Stimulated activated CD8-positive, alpha-beta memory T cell treated with anti-CD3 and anti-CD28 coated beads, Interleukin-4, amount 100 ng/mL, for 24 hours (primary cell): ENCODE results near the gene SNRPD3.

Experiments
- DNase-seq: peaks from one replicate; pipeline ENCODE4 v3.0.0-alpha.2; 2020; ENCODE audit warnings: low read depth

Gene SNRPD3

GRCh38 chr22:24567668-24568067 lies 11.9 kb downstream of the SNRPD3 start:
- DNase-seq, result no peak

DNA sequence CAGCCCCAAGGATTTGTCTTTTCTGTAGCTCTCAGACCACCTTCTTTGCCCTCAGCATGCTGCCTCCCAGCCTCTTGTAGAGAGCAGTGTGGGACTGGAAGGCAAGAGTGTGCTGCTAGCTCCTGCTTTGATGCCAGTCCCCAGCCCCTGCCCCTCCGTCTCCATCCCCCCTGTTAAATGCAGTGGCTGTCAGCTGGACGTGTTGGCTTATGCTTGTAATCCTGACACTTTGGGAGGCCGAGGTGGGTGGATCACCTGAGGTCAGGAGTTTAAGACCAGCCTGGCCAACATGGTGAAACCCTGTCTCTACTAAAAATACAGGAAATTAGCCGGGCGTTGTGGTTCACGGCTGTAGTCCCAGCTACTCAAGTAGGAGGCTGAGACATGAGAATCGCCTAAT lies 15.5 kb downstream of the SNRPD3 start:
- no peak for DNase-seq

GRCh38 chr22:24576778-24577177 lies 21.0 kb downstream of the SNRPD3 start:
- no peak for DNase-seq

- no peak for DNase-seq
These were observed 22.8 kb downstream of the SNRPD3 start for GRCh38 chr22:24578355-24579257.

DNA sequence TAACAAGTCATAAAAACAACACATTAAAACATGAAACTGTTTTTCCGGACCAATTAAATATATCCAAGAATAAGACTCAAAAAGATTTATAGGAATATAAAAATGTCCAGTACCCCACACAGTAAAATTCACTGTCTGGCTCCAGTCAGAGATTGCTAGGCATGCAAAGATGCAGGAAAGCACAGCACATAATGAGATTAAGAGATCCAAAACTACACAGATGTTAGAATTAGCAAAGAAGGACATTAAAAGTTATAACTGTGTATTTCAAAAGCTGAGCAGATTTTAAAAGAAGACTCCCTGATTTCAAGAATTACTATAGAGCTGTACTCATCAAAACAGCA lies 23.4 kb downstream of the SNRPD3 start:
- DNase-seq, result no peak

DNA sequence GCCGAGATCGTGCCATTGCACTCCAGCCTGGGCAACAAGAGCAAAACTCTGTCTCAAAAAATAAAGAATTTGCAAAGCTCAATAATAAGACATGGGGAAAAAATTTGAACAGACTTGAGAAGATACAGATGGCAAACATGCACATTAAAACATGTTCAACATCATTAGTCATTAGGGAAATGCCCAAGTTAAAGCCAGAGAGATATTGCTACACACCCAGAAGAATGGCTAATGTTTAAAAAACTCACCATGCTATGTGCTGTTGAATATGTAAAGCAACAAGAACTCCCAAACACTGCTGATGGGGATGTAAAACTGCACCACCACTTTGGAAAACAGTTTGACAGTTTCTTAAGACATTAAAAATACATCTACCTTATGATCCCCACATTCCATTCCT lies 24.5 kb downstream of the SNRPD3 start:
- DNase-seq, result no peak

DNA sequence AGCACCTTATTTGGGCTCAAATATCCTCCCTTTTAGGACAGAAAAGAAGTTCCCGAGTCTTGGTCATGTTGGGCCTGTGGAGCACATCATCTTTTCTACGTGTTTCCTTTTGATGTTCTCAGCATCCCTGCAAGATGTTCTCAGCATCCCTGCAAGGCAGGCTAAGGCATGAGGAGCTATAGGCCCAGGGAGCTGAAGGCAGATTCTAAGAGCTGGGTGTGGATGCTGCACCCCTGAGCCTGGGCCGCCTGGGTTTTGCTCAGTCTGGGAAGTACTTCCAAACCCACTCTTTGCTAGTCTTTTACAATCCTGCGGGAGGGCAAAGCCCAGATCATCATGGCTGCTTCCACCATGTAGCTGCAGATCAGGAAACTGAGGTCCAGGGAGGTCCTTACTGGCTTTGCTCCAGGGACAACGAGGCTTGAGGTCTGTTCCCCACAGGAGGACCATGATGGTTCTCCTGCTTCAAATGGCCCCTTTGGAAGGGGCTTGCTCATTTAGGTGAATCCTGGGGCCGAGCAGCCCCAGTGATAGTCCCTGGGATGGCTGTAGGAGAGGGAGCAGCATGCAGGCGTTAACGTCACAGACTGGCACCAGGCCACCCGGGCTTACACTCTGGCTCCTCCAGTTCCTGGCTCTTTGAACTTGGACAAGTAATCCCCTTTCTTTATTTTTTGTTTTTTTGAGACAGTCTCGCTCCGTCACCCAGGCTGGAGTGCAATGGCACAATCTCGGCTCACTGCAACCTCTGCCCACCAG lies 26.4 kb downstream of the SNRPD3 start:
- DNase-seq, result no peak

DNA sequence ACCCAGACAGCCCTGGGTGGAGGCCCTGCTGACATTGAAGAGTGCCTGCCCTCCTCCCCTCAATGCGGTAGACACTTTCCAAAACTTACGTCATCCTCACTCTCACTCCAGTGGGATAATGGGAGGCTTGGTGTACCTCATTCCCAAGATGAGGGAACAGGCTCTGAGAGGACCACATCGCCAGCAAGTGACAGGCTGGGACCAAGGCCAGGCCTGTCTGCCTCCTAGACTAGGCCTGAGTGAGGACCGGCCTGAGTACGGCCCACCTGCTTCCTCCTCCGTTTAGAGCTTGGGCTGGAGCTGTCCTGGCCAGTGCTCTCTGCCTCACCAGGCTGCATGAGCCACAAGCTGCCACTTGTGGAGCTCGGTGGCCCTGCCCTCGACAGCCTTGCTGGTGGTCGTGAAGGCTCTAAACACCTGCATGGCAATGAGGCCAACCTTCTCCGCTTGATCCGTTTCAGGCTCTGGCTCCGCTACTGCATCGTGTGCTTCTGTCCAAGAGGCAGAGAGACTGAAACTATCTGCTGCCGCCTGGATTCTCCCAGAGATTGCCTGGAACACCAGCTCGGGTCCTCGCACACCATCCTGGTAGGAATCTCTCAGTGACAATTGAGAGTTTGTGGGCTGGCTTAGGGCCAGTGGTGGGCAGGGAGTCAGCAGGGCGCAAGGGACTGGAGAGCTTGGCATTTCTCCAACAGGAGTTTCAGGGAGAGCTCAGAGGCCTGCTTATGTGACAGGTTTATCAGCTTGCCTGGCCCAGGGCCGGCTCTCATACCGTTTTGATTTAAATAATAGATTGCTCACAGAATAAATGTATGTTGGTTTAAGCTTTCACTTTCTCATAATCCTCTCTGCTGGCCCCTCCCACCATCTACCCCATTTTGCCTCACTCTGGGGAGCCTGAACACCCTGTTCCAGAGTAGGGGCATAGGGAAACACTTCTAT lies 27.7 kb downstream of the SNRPD3 start:
- no peak for DNase-seq

DNA sequence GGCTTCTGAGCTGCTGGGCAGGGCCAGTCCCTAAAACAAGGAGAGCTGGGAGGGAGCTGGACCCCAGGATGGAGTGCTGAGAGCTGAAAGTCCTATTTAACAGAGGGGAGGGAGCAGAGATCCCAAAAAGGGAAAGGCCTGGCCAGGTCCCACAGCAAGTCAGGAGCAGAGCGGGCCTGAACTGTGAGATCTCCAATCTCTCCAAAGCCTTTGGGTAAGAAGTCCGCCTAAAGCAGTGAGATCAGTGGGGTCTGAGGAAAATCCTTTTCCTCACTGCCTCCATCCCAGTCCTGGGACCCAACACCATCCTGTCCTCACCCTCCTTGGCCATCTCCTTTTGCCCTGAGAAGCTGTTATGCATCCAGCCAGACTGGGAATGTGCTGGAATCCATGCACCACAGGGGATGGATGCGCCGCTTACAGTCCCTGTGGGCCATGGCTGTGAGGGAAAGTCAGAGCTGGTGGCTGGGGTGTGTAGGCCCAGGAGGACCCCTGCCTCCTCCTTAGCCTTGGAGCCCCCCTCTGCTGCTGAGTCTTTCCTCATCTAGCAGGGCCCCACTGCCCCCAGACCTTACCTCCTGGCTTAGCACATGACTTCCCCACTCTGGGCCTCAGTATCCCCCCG lies 28.5 kb downstream of the SNRPD3 start:
- DNase-seq, result no peak

DNA sequence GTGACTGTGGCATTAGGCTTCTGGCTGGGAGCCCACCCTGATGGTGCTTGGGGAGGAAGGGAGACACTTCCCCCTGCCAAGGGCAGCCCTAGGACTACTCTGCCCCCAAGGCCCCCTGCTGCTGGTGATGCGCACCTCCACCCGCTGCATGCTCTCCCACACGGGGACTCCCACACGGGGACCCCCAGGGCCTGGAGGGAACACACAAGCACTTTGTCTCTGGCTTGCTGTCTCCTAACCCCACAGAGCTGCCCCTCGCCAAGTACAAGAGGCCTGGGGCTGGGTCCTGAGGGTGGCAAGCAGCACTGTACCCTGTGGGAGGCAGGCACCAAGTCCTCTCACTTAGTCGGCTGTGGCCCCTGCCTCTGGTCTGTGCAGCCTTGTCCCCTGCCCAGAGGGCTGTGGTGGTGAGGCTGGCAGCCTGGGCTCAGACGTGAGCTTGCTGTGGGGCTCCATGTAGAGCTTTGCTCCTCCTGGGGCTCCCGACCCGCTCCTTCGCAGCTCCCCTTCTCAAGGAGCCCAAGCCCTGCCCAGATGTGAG lies 29.1 kb downstream of the SNRPD3 start:
- no peak for DNase-seq

DNA sequence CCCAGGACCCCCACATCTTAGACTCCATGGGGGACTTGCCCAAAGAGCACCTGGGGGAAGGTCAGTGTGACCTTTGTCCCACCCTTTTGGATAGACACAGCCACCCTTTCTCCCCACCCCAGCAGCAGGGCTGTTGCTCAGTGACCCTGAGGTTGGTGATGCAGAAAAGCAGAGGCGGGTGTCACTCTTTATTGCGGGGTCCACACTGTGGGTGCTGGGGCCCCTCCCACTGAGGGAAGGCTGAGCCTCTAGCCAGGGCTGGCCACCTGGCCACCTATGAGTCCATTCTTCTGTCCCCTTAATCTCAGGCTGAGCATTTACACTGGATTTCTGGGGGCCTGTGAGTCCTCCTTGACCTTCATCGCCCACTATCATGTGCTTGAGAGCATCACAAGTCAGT lies 29.7 kb downstream of the SNRPD3 start:
- DNase-seq, result no peak

GRCh38 chr22:24585927-24586546 lies 30.2 kb downstream of the SNRPD3 start:
- no peak for DNase-seq

GRCh38 chr22:24587251-24587650 lies 31.5 kb downstream of the SNRPD3 start:
- no peak for DNase-seq

DNA sequence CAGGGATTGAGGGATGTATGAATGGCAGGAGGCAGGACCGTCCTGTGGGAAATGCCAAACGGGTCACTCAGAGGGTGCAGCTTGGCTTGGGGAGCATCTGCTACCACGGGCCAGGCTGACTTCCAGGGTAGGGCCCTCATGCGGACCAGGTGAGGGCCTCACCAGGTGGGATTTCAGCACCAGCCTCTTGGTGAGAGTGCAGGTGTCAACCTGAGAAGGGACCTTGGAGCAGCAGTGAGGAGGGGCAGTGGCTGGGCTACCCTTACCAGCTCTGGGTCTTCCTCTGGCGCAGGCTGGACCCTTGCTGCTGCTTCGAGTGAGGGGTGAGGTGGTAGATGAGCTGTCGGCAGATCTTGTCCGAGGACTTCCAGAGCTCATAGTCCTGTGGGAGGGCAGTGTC lies 32.1 kb downstream of the SNRPD3 start:
- DNase-seq, result no peak

DNA sequence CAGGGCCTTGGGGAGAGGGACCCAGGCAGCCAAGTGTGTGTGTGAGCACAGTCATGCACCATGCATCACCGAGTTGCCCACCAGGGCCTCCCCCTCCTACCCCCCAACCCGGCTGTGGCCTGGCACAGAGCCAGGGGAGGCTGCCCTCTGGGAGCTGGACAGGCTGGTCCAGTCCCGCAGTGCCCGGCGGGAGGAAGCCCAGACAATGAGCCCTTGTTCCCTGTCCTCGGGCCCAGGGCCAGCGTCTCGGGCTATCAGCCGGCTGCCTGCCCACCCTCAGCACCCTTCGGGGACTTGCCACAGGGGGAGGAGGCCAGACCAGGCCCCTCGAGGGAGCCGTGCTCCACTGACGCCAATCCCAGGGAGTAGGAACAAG lies 32.6 kb downstream of the SNRPD3 start:
- no peak for DNase-seq

GRCh38 chr22:24588757-24589481 lies 33.1 kb downstream of the SNRPD3 start:
- DNase-seq, result no peak

DNA sequence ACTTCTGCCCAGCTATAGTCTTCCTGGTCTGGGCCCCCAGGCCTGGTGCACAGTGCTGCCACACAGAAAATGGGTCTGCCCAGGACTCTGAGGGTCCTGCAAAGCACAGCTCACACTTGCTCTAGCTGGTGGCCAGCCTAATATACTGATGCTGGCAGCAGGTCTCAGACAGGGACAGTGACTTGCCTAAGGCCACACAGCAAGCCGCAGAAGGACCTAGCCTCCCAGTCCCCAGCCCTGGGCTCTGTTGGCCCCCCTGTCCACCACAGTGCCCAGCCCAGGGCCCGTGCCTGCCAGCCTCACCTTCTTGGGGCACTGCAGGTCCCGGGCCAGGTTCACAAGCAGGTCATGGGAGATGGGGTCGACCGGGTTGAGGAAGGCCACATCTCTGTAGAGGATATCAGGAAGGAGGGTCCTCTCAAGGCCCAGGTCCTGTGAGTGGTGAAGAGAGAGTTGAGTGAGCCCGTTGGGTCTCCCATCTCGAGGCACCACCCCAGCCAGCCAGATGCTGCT lies 33.8 kb downstream of the SNRPD3 start:
- no peak for DNase-seq

- no peak for DNase-seq
These were observed 34.9 kb downstream of the SNRPD3 start for GRCh38 chr22:24590596-24591173.

DNA sequence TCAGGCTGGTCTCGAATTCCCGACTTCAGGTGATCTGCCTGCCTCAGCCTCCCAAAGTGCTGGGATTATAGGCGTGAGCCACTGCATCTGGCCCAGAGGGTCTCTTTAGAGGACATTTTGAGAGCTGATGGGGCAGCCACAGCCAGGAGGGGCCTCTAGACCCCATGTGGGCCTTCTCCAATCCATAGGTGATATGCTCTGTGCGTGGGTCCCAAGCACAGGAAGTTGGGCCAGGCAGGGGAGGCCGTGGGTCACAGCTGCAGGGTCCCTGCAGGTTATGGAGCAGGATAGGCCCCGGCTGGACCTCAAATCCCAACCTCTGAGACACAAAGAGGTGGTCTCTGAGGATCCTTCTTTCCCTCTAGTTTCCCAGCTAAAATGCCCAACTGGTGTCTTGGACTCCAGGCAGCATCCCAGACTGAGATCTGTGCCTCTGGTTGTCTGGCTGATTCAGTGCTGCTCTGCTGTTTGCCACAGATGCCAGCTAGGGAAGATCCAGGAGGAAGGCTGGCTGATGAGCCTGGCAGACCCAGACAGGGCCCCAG lies 35.6 kb downstream of the SNRPD3 start:
- no peak for DNase-seq
